Lower leg skin (tissue), 4 donors: ENCODE measurements around the gene UBE2F. TPM values are rescaled to one million over a fixed set of nuclear protein-coding genes. Genes with fewer than 3 reads are reported as not detected.

ENCODE experiments used
- DNase-seq, 2 donors: peaks; one replicate each; pipeline ENCODE4 v3.0.0-alpha.2; 2019; ENCODE audit warnings: low spot score in 2 of 2
- H3K4me3 ChIP-seq: fragments of 200-600 bp; sonication (generic); 2 replicates; pipeline ENCODE4 v1.5.1; 2017; ENCODE audit warnings: mild to moderate bottlenecking, low read depth; ENCODE audit not compliant: poor library complexity, severe bottlenecking
- CTCF ChIP-seq, 3 donors: fragments of 450-650 bp; IDR thresholded peaks; one replicate each; pipeline ENCODE4 v1.5.1; 2016; ENCODE audit warnings: antibody characterized with exemption in 3 of 3, mild to moderate bottlenecking in 3 of 3, moderate library complexity in 2 of 3
- POLR2A ChIP-seq, 2 donors: fragments of 450-650 bp; IDR thresholded peaks; one replicate each; pipeline ENCODE4 v1.6.1; 2016 to 2017; ENCODE audit warnings: antibody characterized with exemption in 2 of 2, mild to moderate bottlenecking in 1 of 2, moderate library complexity in 1 of 2
- WGBS, 2 donors: methylation state at CpG; one replicate each; pipeline ENCODE4 v1.1.5; 2018; 5-methylcytosine and 5-hydroxymethylcytosine counted together
- intact Hi-C: fragments of 100-400 bp; cut with DNase I; formaldehyde crosslinking; loops from one replicate; pipeline ENCODE4 v1.15.0; 2023; ENCODE audit warnings: low total_unique reads
- total RNA-seq, 4 donors: library from RNA; depleted of rRNA; stranded (reverse); fragments of >200 nt; gene quantifications; one replicate each; pipeline ENCODE4 v1.1.0, GENCODE V29; 2016

Gene UBE2F
- total RNA-seq, 4 donors from 2014 or later, result 32.8 to 46.9 (median 33.3) TPM

GRCh38 chr2:238004077-238004830 lies 37.4 kb downstream of the UBE2F start:
- intact Hi-C loops, result no loop called here
- DNase-seq, result no peak
- WGBS, 2 donors, result 85 to 89% methylated on average over 3 of the region's 3 CpGs
- no peak overlapping the region for H3K4me3 ChIP-seq
- TF ChIP-seq POLR2A (IDR thresholded peaks at IDR 0.05) (no peak), CTCF (IDR thresholded peaks at IDR 0.05) (no peak)

GRCh38 chr2:238005528-238005927 lies 38.7 kb downstream of the UBE2F start:
- intact Hi-C loops, result no loop called here
- 53 to 55% methylated on average over 1 of the region's 1 CpG for WGBS, 2 donors
- DNase-seq, result no peak
- no peak for TF ChIP-seq POLR2A (IDR thresholded peaks at IDR 0.05)
- no peak for TF ChIP-seq CTCF (IDR thresholded peaks at IDR 0.05)
- H3K4me3 ChIP-seq, result no peak overlapping the region

- intact Hi-C loops, result no loop called here
- DNase-seq, result no peak
- TF ChIP-seq CTCF (IDR thresholded peaks at IDR 0.05) (no peak), POLR2A (IDR thresholded peaks at IDR 0.05) (no peak)
Observed at GRCh38 chr2:238006510-238006909, 39.7 kb downstream of the UBE2F start.

GRCh38 chr2:238007924-238008323 lies 41.1 kb downstream of the UBE2F start:
- 96 to 98% methylated on average over 6 of the region's 6 CpGs for WGBS, 2 donors
- intact Hi-C loops, result no loop called here
- H3K4me3 ChIP-seq, result no peak overlapping the region
- no peak for TF ChIP-seq POLR2A (IDR thresholded peaks at IDR 0.05)
- TF ChIP-seq CTCF (IDR thresholded peaks at IDR 0.05), result no peak
- DNase-seq, result no peak

More at GRCh38 chr2:238006510-238006909, 39.7 kb downstream of the UBE2F start:
- no peak overlapping the region for H3K4me3 ChIP-seq

GRCh38 chr2:238009563-238009962 lies 42.7 kb downstream of the UBE2F start:
- intact Hi-C loops, result no loop called here
- H3K4me3 ChIP-seq, result no peak overlapping the region
- TF ChIP-seq CTCF (IDR thresholded peaks at IDR 0.05), result no peak
- TF ChIP-seq POLR2A (IDR thresholded peaks at IDR 0.05), result no peak
- WGBS, 2 donors, result 93 to 95% methylated on average over 2 of the region's 2 CpGs
- DNase-seq, result no peak

GRCh38 chr2:238010572-238010971 lies 43.8 kb downstream of the UBE2F start:
- DNase-seq, result no peak
- H3K4me3 ChIP-seq, result no peak overlapping the region
- intact Hi-C loops, result no loop called here
- TF ChIP-seq POLR2A (IDR thresholded peaks at IDR 0.05) (no peak), CTCF (IDR thresholded peaks at IDR 0.05) (no peak)
- 88 to 92% methylated on average over 1 of the region's 1 CpG for WGBS, 2 donors
